K562 (cell line): ENCODE results near the gene PRKAG1. TPM values are rescaled to one million over a fixed set of nuclear protein-coding genes. Genes with fewer than 3 reads are reported as not detected.

Experiments
- ATAC-seq: fragments of 200-7000 bp; cut with Tn5 transposase; 3 replicates; pipeline ENCODE4 v1.9.1; 2020; ENCODE audit warnings: moderate library complexity
- BruUV-seq: library from RNA; stranded (reverse); fragments of 400-500 nt; replicated peaks from 2 replicates; lab custom pipeline; 2021; lab: Mats Ljungman, UMichigan
- CTCF ChIA-PET: fragments of 300-600 bp; formaldehyde crosslinking; extraction: SDS; loops from one replicate; lab custom pipeline; 2021; ENCODE audit warnings: low intra/inter-chr PET ratio; lab: Yijun Ruan, JAX
- POLR2A ChIA-PET: fragments of 300-600, 350-650 bp; sonication (Branson Sonifier 250); formaldehyde crosslinking; extraction: SDS; loops from one replicate; lab custom pipeline; 2021; ENCODE audit warnings: antibody characterized with exemption, inconsistent platforms; lab: Yijun Ruan, JAX
- DNase-seq, 4 experiments: peaks; one replicate each; pipeline versions ENCODE4 v3.0.0 to v3.0.0-alpha.2; 2011 to 2018; ENCODE audit warnings: low spot score in 3 of 4, mixed read lengths in 3 of 4; ENCODE audit errors: extremely low read depth in 1 of 4
- FAIRE-seq: peaks from 2 replicates; lab custom pipeline; 2011; peaks lifted over from hg19 to GRCh38; lab: Jason Lieb, UNC
- H2AFZ ChIP-seq: 2 replicates; pipeline ENCODE4 v1.6.0; 2011; ENCODE audit warnings: low read depth, low read length, control low read depth, inconsistent platforms
- H3K27ac ChIP-seq: fragments of 200-600 bp; 3 replicates; pipeline ENCODE4 v1.8.0; 2011; ENCODE audit warnings: low read depth, mild to moderate bottlenecking, control low read depth, inconsistent platforms, low read length, moderate library complexity, mixed read lengths; ENCODE audit errors: extremely low read depth
- H3K27me3 ChIP-seq, 2 experiments: fragments of 300-600 bp in 1 of 2; 2 replicates in 1 of 2; 3 replicates in 1 of 2; pipeline versions ENCODE4 v1.6.0 to v1.8.0; 2011; ENCODE audit warnings: inconsistent platforms in 2 of 2, low read length in 2 of 2, mild to moderate bottlenecking in 1 of 2, mixed read lengths in 1 of 2, moderate library complexity in 1 of 2; ENCODE audit not compliant: control insufficient read depth in 2 of 2, insufficient read depth in 2 of 2
- H3K36me3 ChIP-seq: fragments of 300-600 bp; 3 replicates; pipeline ENCODE4 v1.8.0; 2011; ENCODE audit warnings: mild to moderate bottlenecking, low read length, inconsistent platforms; ENCODE audit not compliant: control insufficient read depth, insufficient read depth
- H3K4me1 ChIP-seq, 2 experiments: fragments of 200-600 bp in 1 of 2; replicated peaks in 1 of 2; 2 replicates in 1 of 2; 3 replicates in 1 of 2; pipeline versions ENCODE4 v1.5.1 to v1.8.0; 2011; ENCODE audit warnings: inconsistent platforms in 2 of 2, low read length in 2 of 2, mild to moderate bottlenecking in 1 of 2, mixed read lengths in 1 of 2, moderate library complexity in 1 of 2; ENCODE audit not compliant: control insufficient read depth in 2 of 2, insufficient read depth in 2 of 2
- H3K4me2 ChIP-seq: 2 replicates; pipeline ENCODE4 v1.6.1; 2011; ENCODE audit warnings: low read length, control low read depth, inconsistent platforms, mixed read lengths; ENCODE audit not compliant: insufficient read depth
- H3K4me3 ChIP-seq: fragments of 200-600 bp; sonication (generic), shearing (Covaris generic); 2 replicates; pipeline ENCODE4 v1.5.1; 2016; ENCODE audit warnings: control low read depth, inconsistent platforms
- H3K79me2 ChIP-seq: fragments of 200-600 bp; 3 replicates; pipeline ENCODE4 v1.8.0; 2011; ENCODE audit warnings: low read length, inconsistent platforms; ENCODE audit not compliant: control insufficient read depth, insufficient read depth
- H3K9ac ChIP-seq, 2 experiments: 2 replicates each; pipeline versions ENCODE4 v1.6.0 to v1.6.1; 2011; ENCODE audit warnings: low read depth in 2 of 2, low read length in 2 of 2, control low read depth in 1 of 2, inconsistent platforms in 1 of 2, mild to moderate bottlenecking in 1 of 2, mixed read lengths in 1 of 2; ENCODE audit not compliant: insufficient read depth in 1 of 2
- H3K9me1 ChIP-seq: one replicate; pipeline ENCODE4 v1.6.0; 2011; ENCODE audit warnings: inconsistent platforms, mild to moderate bottlenecking, low read length, moderate library complexity; ENCODE audit not compliant: control insufficient read depth, insufficient read depth
- H3K9me3 ChIP-seq: replicated peaks from 2 replicates; pipeline ENCODE4 v1.5.1; 2011; ENCODE audit warnings: low read depth, low read length, inconsistent platforms; ENCODE audit not compliant: control insufficient read depth, insufficient read depth
- H4K20me1 ChIP-seq: replicated peaks from 2 replicates; pipeline ENCODE4 v1.6.1; 2011; ENCODE audit warnings: low read length, inconsistent platforms, mixed read lengths; ENCODE audit not compliant: control insufficient read depth, insufficient read depth
- ATF3 ChIP-seq, 2 experiments: fragments of 450-650 bp in 1 of 2; sonication (generic) in 1 of 2; formaldehyde crosslinking in 1 of 2; IDR thresholded peaks in 1 of 2; conservative IDR thresholded peaks in 1 of 2; 2 replicates each; pipeline versions ENCODE4 v1.6.1 to v1.8.1; 2016 to 2023; ENCODE audit warnings: mild to moderate bottlenecking in 2 of 2, moderate library complexity in 2 of 2, inconsistent platforms in 1 of 2, missing genetic modification reagents in 1 of 2
- DDX20 ChIP-seq: fragments of 450-650 bp; IDR thresholded peaks from 2 replicates; pipeline ENCODE4 v1.6.1; 2016; ENCODE audit warnings: missing genetic modification characterization, low read depth, mild to moderate bottlenecking, missing compliant biosample characterization, moderate library complexity
- EGR1 ChIP-seq: fragments of 450-650 bp; conservative IDR thresholded peaks from 2 replicates; pipeline ENCODE4 v1.6.1; 2017; ENCODE audit warnings: mild to moderate bottlenecking
- HEY1 ChIP-seq: fragments of 250-450 bp; sonication (Bioruptor Pico); IDR thresholded peaks from 2 replicates; pipeline ENCODE4 v1.5.0; 2020; ENCODE audit warnings: mild to moderate bottlenecking, moderate library complexity, borderline replicate concordance
- KLF6 ChIP-seq: fragments of 250-450 bp; sonication (Bioruptor Pico); IDR thresholded peaks from 2 replicates; pipeline ENCODE4 v1.4.0; 2020; ENCODE audit warnings: mild to moderate bottlenecking, moderate library complexity, borderline replicate concordance
- MCM7 ChIP-seq, 2 experiments: fragments of 450-650 bp; IDR thresholded peaks; 2 replicates each; pipeline ENCODE4 v1.6.1; 2016 to 2018
- MTF1 ChIP-seq: fragments of 250-450 bp; sonication (Bioruptor Pico); IDR thresholded peaks from 2 replicates; pipeline ENCODE4 v1.9.0; 2021; ENCODE audit warnings: moderate library complexity, mild to moderate bottlenecking, inconsistent platforms, borderline replicate concordance
- NCOA4 ChIP-seq: fragments of 450-650 bp; IDR thresholded peaks from 2 replicates; pipeline ENCODE4 v1.6.1; 2018; ENCODE audit warnings: mild to moderate bottlenecking; ENCODE audit not compliant: partially characterized antibody
- NELFE ChIP-seq: IDR thresholded peaks from 2 replicates; pipeline ENCODE4 v1.6.1; 2011; ENCODE audit warnings: mild to moderate bottlenecking; ENCODE audit not compliant: insufficient read depth, insufficient read length
- POLR2A ChIP-seq: fragments of 450-650 bp; conservative IDR thresholded peaks from 2 replicates; pipeline ENCODE4 v1.6.1; 2016
- SMAD1 ChIP-seq: fragments of 150-350 bp; IDR thresholded peaks from 2 replicates; pipeline ENCODE4 v1.6.1; 2014; ENCODE audit warnings: low read length, low read depth; ENCODE audit not compliant: partially characterized antibody
- TSC22D4 ChIP-seq: fragments of 450-650 bp; IDR thresholded peaks from 2 replicates; pipeline ENCODE4 v1.6.1; 2016; ENCODE audit warnings: missing genetic modification characterization, missing biosample characterization, control low read depth
- WGBS: fragments of 100-300 bp; shearing (Covaris generic); methylation state at CpG from one replicate; pipeline ENCODE4 v1.1.6; 2016; ENCODE audit warnings: low coverage, mixed read lengths; ENCODE audit not compliant: insufficient coverage; ENCODE audit errors: missing lambda C conversion rate; 5-methylcytosine and 5-hydroxymethylcytosine counted together
- in situ Hi-C: fragments of 300-500 bp; cut with MboI; formaldehyde crosslinking; loops from 4 replicates; pipeline ENCODE4 v1.15.0; 2018; ENCODE audit warnings: inconsistent platforms, mixed read lengths
- intact Hi-C: fragments of 100-400 bp; cut with micrococcal nuclease; formaldehyde crosslinking; loops from 2 replicates; pipeline ENCODE4 v1.14.2; 2022
- polyA plus RNA-seq, 8 experiments: library from polyadenylated mRNA; depleted of rRNA in 4 of 8; stranded (reverse) in 5 of 8; unstranded in 3 of 8; fragments of >200 nt; fragmentation: Nextera tagmentation in 2 of 8; fragmentation: Illumina TruSeq in 1 of 8; extraction: Ambion mirVana in 2 of 8; extraction: Trizol in 1 of 8; gene quantifications; 2 replicates each; pipeline versions ENCODE4 v1.2.1 to v1.2.3, GENCODE V29; 2011 to 2014; ENCODE audit warnings: inconsistent platforms in 1 of 8, missing spikeins in 1 of 8
- total RNA-seq, 7 experiments: library from RNA; depleted of rRNA in 6 of 7; stranded (reverse); fragments of >200 nt in 6 of 7; fragmentation: Illumina TruSeq in 2 of 7; extraction: Trizol in 2 of 7; gene quantifications; 2 replicates each; pipeline versions ENCODE4 v1.2.1 to v1.2.3, GENCODE V29; 2011 to 2021; ENCODE audit warnings: low replicate concordance in 1 of 7

Gene PRKAG1
- total and polyA plus RNA-seq, 9 of the 15 experiments (the other 6 are each of a cell fraction or from before 2014, with no cell fraction given): 51.1 to 126 (median 79.1) TPM

- no peak for DNase-seq
- no TSS peak for BruUV-seq
- intact Hi-C loops (loop anchor here (5.0 to 10.0 kb wide), 2 partner anchors 53 to 231 kb away; no protein-coding TSS in a partner anchor), in situ Hi-C loops (no loop called here)
- H3K79me2 ChIP-seq: no peaks in the 10 kb centered on the region
- ATAC-seq: no peak
- H3K36me3 ChIP-seq: no peaks in the 10 kb centered on the region
- peaks cover 2 to 17% of the 10 kb centered on the region in 2 experiments; a peak in 3 of 5 replicates for H3K4me1 ChIP-seq
- H3K4me2 ChIP-seq: no peak overlapping the region
- H3K27ac ChIP-seq: no peak overlapping the region
- peaks cover 3% of the 10 kb centered on the region for H3K9me1 ChIP-seq
- WGBS: 0% methylated on average over 3 of the region's 10 CpGs
- H4K20me1 ChIP-seq: peaks cover 5% of the 10 kb centered on the region
- no peak overlapping the region for H3K4me3 ChIP-seq
- no peak overlapping the region for H2AFZ ChIP-seq
- CTCF ChIA-PET: no interaction called here
- H3K27me3 ChIP-seq: peaks cover 31 to 64% of the 10 kb centered on the region in 2 experiments; a peak in 4 of 5 replicates
- H3K9me3 ChIP-seq: no peaks in the 10 kb centered on the region
- peak overlapping the region in 1 of 2 experiments; percentile 26; a peak in 1 of 4 replicates for H3K9ac ChIP-seq
- FAIRE-seq: no peak
- TF ChIP-seq MCM7 (IDR thresholded peaks at IDR 0.05) (no peak), TSC22D4 (no peak), NCOA4 (no peak)
- TF ChIP-seq, all 486 proteins: peak for 0
- POLR2A ChIA-PET: interaction anchor here (0.7 kb wide), 1 partner anchor 33 kb away, joined by 3 read pairs; no protein-coding TSS in a partner anchor
Observed at GRCh38 chr12:48985475-48985897, 33.1 kb downstream of the PRKAG1 start.

GRCh38 chr12:48982397-48983080 is 36.0 kb downstream of the PRKAG1 start:
- BruUV-seq: no TSS peak
- Histone ChIP-seq H3K4me2 (no peak overlapping the region), H2AFZ (no peak overlapping the region), H3K9ac (no peak overlapping the region), H3K27ac (no peak overlapping the region), H3K4me1 (peaks cover 2 to 45% of the 10 kb centered on the region in 2 experiments; a peak in 3 of 5 replicates), H3K9me1 (peaks cover 3% of the 10 kb centered on the region), H3K27me3 (peaks cover 46 to 83% of the 10 kb centered on the region in 2 experiments; a peak in 4 of 5 replicates), H3K36me3 (no peaks in the 10 kb centered on the region), H3K9me3 (no peaks in the 10 kb centered on the region), H3K4me3 (no peak overlapping the region), H4K20me1 (no peaks in the 10 kb centered on the region; the same call in none of the 2 replicates), H3K79me2 (no peaks in the 10 kb centered on the region)
- no peak for DNase-seq
- ATAC-seq: no peak
- WGBS: 0% methylated on average over 6 of the region's 6 CpGs
- CTCF ChIA-PET: no interaction called here
- in situ Hi-C loops (no loop called here), intact Hi-C loops (loop anchor here (10.0 kb wide), 1 partner anchor 228 kb away; no protein-coding TSS in a partner anchor)
- POLR2A ChIA-PET: interaction anchor here (0.7 to 1.0 kb wide), 3 partner anchors 18 to 64 kb away, joined by 3 to 4 read pairs (median 3); no protein-coding TSS in a partner anchor
- no peak for FAIRE-seq
- TF ChIP-seq KLF6 (CRISPR knock-in tag) (no peak), HEY1 (CRISPR knock-in tag) (no peak), MTF1 (CRISPR knock-in tag) (no peak), ATF3 (IDR thresholded peaks at IDR 0.05) (no peak), ATF3 (CRISPR knock-in tag; conservative IDR thresholded peaks at IDR 0.05) (no peak), POLR2A (no peak), NELFE (no peak), DDX20 (tag) (no peak), SMAD1 (no peak), EGR1 (no peak)
